HepG2 (cell line): Measurements from ENCODE around the gene CMIP. TPM values are rescaled to one million over a fixed set of nuclear protein-coding genes. Genes with fewer than 3 reads are reported as not detected.

ENCODE experiments used
- AHR ChIP-seq: IDR thresholded peaks from 2 replicates; pipeline ENCODE4 v1.6.1; 2018; ENCODE audit warnings: missing genetic modification reagents, missing compliant biosample characterization
- ATF1 ChIP-seq: IDR thresholded peaks from 2 replicates; pipeline ENCODE4 v1.6.1; 2016; ENCODE audit warnings: mild to moderate bottlenecking, control low read depth
- EZH2 ChIP-seq: conservative IDR thresholded peaks from 2 replicates; pipeline ENCODE4 v1.6.1; 2012; ENCODE audit warnings: mild to moderate bottlenecking, low read depth, low read length, moderate library complexity
- FOXA1 ChIP-seq, 2 experiments: fragments of 450-650 bp in 1 of 2; sonication (generic) in 1 of 2; formaldehyde crosslinking in 1 of 2; IDR thresholded peaks; 2 replicates each; pipeline versions ENCODE4 v1.4.0 to v1.6.1; 2016 to 2020; ENCODE audit warnings: missing genetic modification reagents in 1 of 2
- FOXO1 ChIP-seq: sonication (generic); formaldehyde crosslinking; IDR thresholded peaks from 2 replicates; pipeline ENCODE4 v1.4.0; 2020; ENCODE audit warnings: missing genetic modification reagents
- FOXP1 ChIP-seq, 2 experiments: fragments of 450-650 bp in 1 of 2; IDR thresholded peaks; 2 replicates each; pipeline ENCODE4 v1.6.1; 2017 to 2018; ENCODE audit warnings: antibody characterized with exemption in 1 of 2
- JUND ChIP-seq: sonication (generic); formaldehyde crosslinking; IDR thresholded peaks from 2 replicates; pipeline ENCODE4 v1.8.0; 2022; ENCODE audit warnings: mild to moderate bottlenecking, missing genetic modification reagents
- KAT7 ChIP-seq: IDR thresholded peaks from 2 replicates; pipeline ENCODE4 v1.6.1; 2018; ENCODE audit warnings: borderline replicate concordance, missing compliant biosample characterization
- MTF2 ChIP-seq: sonication (generic); formaldehyde crosslinking; IDR thresholded peaks from 2 replicates; pipeline ENCODE4 v1.5.0; 2020; ENCODE audit warnings: missing genetic modification reagents, borderline replicate concordance
- MYC ChIP-seq: sonication (generic); formaldehyde crosslinking; IDR thresholded peaks from 2 replicates; pipeline ENCODE4 v1.9.0; 2021; ENCODE audit warnings: missing genetic modification reagents, borderline replicate concordance
- NR2C2 ChIP-seq: sonication (generic); formaldehyde crosslinking; IDR thresholded peaks from 2 replicates; pipeline ENCODE4 v1.4.0; 2020; ENCODE audit warnings: missing genetic modification reagents, mild to moderate bottlenecking, moderate library complexity, borderline replicate concordance
- PCBP1 ChIP-seq: fragments of 200-400 bp; formaldehyde crosslinking; IDR thresholded peaks from 2 replicates; pipeline ENCODE4 v1.6.1; 2017; ENCODE audit warnings: mild to moderate bottlenecking, low read depth, low read length, borderline replicate concordance
- SNAI1 ChIP-seq: sonication (generic); formaldehyde crosslinking; IDR thresholded peaks from 2 replicates; pipeline ENCODE4 v1.5.0; 2020; ENCODE audit warnings: mild to moderate bottlenecking, missing genetic modification reagents, borderline replicate concordance
- TCF7 ChIP-seq: sonication (generic); IDR thresholded peaks from 2 replicates; pipeline ENCODE4 v1.6.1; 2016; ENCODE audit warnings: antibody characterized with exemption, low read depth
- THAP11 ChIP-seq: IDR thresholded peaks from 2 replicates; pipeline ENCODE4 v1.6.1; 2016; ENCODE audit warnings: missing biosample characterization, missing genetic modification reagents
- TMF1 ChIP-seq: sonication (generic); formaldehyde crosslinking; IDR thresholded peaks from 2 replicates; pipeline ENCODE4 v1.8.1; 2022; ENCODE audit warnings: low read depth, missing genetic modification reagents
- ZFP36L1 ChIP-seq: sonication (generic); formaldehyde crosslinking; IDR thresholded peaks from 2 replicates; pipeline ENCODE4 v1.8.0; 2022; ENCODE audit warnings: mild to moderate bottlenecking, missing genetic modification reagents, moderate library complexity
- ZKSCAN1 ChIP-seq: fragments of 150-350 bp; IDR thresholded peaks from 2 replicates; pipeline ENCODE4 v1.6.1; 2014; ENCODE audit warnings: low read length
- ZNF256 ChIP-seq: sonication (generic); formaldehyde crosslinking; conservative IDR thresholded peaks from 2 replicates; pipeline ENCODE4 v1.4.0; 2020; ENCODE audit warnings: missing genetic modification reagents
- ZNF331 ChIP-seq: sonication (generic); formaldehyde crosslinking; IDR thresholded peaks from 2 replicates; pipeline ENCODE4 v1.4.0; 2020; ENCODE audit warnings: missing genetic modification reagents
- ZNF709 ChIP-seq: sonication (generic); formaldehyde crosslinking; IDR thresholded peaks from 2 replicates; pipeline ENCODE4 v1.5.0; 2020; ENCODE audit warnings: mild to moderate bottlenecking, missing genetic modification reagents
- ZNF780A ChIP-seq: sonication (generic); formaldehyde crosslinking; IDR thresholded peaks from 2 replicates; pipeline ENCODE4 v1.8.0; 2022; ENCODE audit warnings: mild to moderate bottlenecking, missing genetic modification reagents, moderate library complexity
- ZNF839 ChIP-seq: sonication (generic); formaldehyde crosslinking; IDR thresholded peaks from 2 replicates; pipeline ENCODE4 v1.4.0; 2020; ENCODE audit warnings: missing genetic modification reagents, mild to moderate bottlenecking, borderline replicate concordance
- ZNF878 ChIP-seq: sonication (generic); formaldehyde crosslinking; IDR thresholded peaks from 2 replicates; pipeline ENCODE4 v1.8.1; 2023; ENCODE audit warnings: mild to moderate bottlenecking, missing genetic modification reagents, moderate library complexity
- ZSCAN22 ChIP-seq: sonication (generic); formaldehyde crosslinking; IDR thresholded peaks from 2 replicates; pipeline ENCODE4 v1.4.0; 2020; ENCODE audit warnings: mild to moderate bottlenecking, missing genetic modification reagents
- polyA plus RNA-seq, 8 experiments: library from polyadenylated mRNA; depleted of rRNA in 3 of 8; stranded (reverse) in 7 of 8; unstranded in 1 of 8; fragments of >200 nt; fragmentation: Illumina TruSeq in 4 of 8; extraction: Trizol in 4 of 8; gene quantifications; 2 replicates each; pipeline versions ENCODE4 v1.2.1 to v1.2.3, GENCODE V29; 2011 to 2016; ENCODE audit warnings: low read depth in 4 of 8, missing spikeins in 1 of 8, mixed read lengths in 1 of 8; ENCODE audit not compliant: insufficient read depth in 1 of 8
- total RNA-seq, 5 experiments: library from RNA; depleted of rRNA; stranded (reverse); fragments of >200 nt; fragmentation: Illumina TruSeq; extraction: Trizol; gene quantifications; 2 replicates each; pipeline ENCODE4 v1.2.3, GENCODE V29; 2016; ENCODE audit warnings: low read depth in 1 of 5
- TF ChIP-seq, protein P1 (sequence below): fragments of 450-650 bp; IDR thresholded peaks from 2 replicates; pipeline ENCODE4 v1.6.1; 2017; ENCODE audit warnings: mild to moderate bottlenecking
- TF ChIP-seq, protein P2 (sequence below): sonication (generic); formaldehyde crosslinking; IDR thresholded peaks from 2 replicates; pipeline ENCODE4 v1.8.0; 2022; ENCODE audit warnings: mild to moderate bottlenecking, missing genetic modification reagents

The CMIP gene
- total and polyA plus RNA-seq, 2 of the 13 experiments (the other 11 are each of a cell fraction or from before 2014, with no cell fraction given): 10.9 to 18.1 TPM

DNA sequence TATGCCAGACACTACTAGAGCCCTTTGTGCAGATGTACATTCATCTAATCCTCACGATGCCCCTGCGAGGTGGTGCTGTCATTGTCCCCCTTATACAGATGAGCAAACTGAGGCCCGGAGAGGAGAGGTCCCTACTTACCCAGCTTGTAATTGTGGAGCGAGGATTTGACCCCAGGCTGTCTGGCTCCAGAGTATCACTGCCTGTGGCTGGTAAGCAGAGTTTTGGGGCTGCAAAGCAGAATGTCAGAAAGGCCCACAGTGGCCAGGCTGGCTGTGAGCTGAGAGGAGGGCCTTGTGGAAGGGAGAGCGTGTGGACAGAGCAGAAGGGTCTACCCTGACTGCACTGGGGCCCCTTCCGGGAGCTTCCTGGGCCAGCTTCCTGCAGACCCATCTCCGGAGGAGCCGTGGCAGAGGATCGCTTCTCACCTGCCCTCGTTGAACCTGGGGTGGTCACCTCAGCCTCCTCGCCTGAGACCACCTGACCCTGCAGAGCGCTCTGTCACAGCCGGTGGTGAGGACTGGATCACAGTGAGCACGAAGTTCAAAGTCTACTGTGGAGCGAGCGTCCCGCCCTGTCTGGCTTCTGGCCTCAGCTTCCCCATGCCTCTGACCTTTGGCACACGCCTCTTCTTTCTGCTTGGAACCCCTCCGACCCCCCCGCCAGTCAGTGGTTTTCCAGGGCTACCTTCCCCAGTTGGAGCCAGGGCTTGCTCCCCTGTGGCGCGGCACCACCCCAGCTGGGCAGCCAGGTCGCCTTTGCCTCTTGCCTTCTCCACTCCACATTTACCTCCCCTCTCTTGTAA is 12.1 kb downstream of the CMIP start (continued):
- TF ChIP-seq FOXP1 (IDR thresholded peaks at IDR 0.05) (no peak), FOXP1 (CRISPR knock-in tag; IDR thresholded peaks at IDR 0.05) (peak; percentile 62; the same call in 1 of the 2 replicates), ZSCAN22 (0 out of 2 replicates have a peak, but pooled peaks have one; percentile 42), TMF1 (CRISPR knock-in tag) (no peak; the same call in 1 of the 2 replicates), MYC (CRISPR knock-in tag) (peak; percentile 84; the same call in 1 of the 2 replicates), ZFP36L1 (CRISPR knock-in tag) (0 out of 2 replicates have a peak, but pooled peaks have one; percentile 86), JUND (CRISPR knock-in tag) (peak; percentile 61), MTF2 (CRISPR knock-in tag) (no peak), THAP11 (peak; percentile 64), KAT7 (CRISPR knock-in tag) (peak; percentile 93), FOXO1 (peak; percentile 80; the same call in 1 of the 2 replicates), FOXA1 (IDR thresholded peaks at IDR 0.05) (no peak), FOXA1 (CRISPR knock-in tag; IDR thresholded peaks at IDR 0.05) (peak; percentile 56), SNAI1 (peak; percentile 41; the same call in 1 of the 2 replicates), ZNF256 (no peak), ZNF878 (CRISPR knock-in tag) (peak; percentile 83; the same call in 1 of the 2 replicates), ATF1 (no peak), TCF7 (no peak; the same call in none of the 2 replicates), ZNF709 (CRISPR knock-in tag) (peak; percentile 90; the same call in 1 of the 2 replicates), ZKSCAN1 (no peak), ZNF839 (CRISPR knock-in tag) (peak; percentile 60; the same call in 1 of the 2 replicates), AHR (CRISPR knock-in tag) (peak; percentile 49; the same call in 1 of the 2 replicates), NR2C2 (CRISPR knock-in tag) (peak; percentile 87), PCBP1 (peak; percentile 90; the same call in 1 of the 2 replicates), ZNF780A (no peak), EZH2 (no peak), ZNF331 (CRISPR knock-in tag) (peak; percentile 79; the same call in 1 of the 2 replicates)
- TF ChIP-seq, protein P1, sequence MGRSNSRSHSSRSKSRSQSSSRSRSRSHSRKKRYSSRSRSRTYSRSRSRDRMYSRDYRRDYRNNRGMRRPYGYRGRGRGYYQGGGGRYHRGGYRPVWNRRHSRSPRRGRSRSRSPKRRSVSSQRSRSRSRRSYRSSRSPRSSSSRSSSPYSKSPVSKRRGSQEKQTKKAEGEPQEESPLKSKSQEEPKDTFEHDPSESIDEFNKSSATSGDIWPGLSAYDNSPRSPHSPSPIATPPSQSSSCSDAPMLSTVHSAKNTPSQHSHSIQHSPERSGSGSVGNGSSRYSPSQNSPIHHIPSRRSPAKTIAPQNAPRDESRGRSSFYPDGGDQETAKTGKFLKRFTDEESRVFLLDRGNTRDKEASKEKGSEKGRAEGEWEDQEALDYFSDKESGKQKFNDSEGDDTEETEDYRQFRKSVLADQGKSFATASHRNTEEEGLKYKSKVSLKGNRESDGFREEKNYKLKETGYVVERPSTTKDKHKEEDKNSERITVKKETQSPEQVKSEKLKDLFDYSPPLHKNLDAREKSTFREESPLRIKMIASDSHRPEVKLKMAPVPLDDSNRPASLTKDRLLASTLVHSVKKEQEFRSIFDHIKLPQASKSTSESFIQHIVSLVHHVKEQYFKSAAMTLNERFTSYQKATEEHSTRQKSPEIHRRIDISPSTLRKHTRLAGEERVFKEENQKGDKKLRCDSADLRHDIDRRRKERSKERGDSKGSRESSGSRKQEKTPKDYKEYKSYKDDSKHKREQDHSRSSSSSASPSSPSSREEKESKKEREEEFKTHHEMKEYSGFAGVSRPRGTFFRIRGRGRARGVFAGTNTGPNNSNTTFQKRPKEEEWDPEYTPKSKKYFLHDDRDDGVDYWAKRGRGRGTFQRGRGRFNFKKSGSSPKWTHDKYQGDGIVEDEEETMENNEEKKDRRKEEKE: no peak
- TF ChIP-seq, protein P2, sequence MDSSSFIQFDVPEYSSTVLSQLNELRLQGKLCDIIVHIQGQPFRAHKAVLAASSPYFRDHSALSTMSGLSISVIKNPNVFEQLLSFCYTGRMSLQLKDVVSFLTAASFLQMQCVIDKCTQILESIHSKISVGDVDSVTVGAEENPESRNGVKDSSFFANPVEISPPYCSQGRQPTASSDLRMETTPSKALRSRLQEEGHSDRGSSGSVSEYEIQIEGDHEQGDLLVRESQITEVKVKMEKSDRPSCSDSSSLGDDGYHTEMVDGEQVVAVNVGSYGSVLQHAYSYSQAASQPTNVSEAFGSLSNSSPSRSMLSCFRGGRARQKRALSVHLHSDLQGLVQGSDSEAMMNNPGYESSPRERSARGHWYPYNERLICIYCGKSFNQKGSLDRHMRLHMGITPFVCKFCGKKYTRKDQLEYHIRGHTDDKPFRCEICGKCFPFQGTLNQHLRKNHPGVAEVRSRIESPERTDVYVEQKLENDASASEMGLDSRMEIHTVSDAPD (CRISPR knock-in tag): 0 out of 2 replicates have a peak, but pooled peaks have one; percentile 10
